GM12892 (cell line): ENCODE measurements around the gene WWC2.

ENCODE experiments used
- DNase-seq: peaks from one replicate; pipeline ENCODE4 v3.0.0; 2011; ENCODE audit not compliant: insufficient read length
- FAIRE-seq: peaks from 2 replicates; lab custom pipeline; 2011; peaks lifted over from hg19 to GRCh38; lab: Jason Lieb, UNC
- POLR2A ChIP-seq: IDR thresholded peaks from 2 replicates; pipeline ENCODE4 v1.6.1; 2011; ENCODE audit warnings: low read depth, low read length, control low read depth
- POLR2AphosphoS5 ChIP-seq: IDR thresholded peaks from 2 replicates; pipeline ENCODE4 v1.6.1; 2011; ENCODE audit warnings: low read depth, low read length, control low read depth
- TAF1 ChIP-seq: IDR thresholded peaks from 2 replicates; pipeline ENCODE4 v1.6.1; 2011; ENCODE audit warnings: low read depth, mild to moderate bottlenecking, control low read depth, low read length, borderline replicate concordance

WWC2 gene

GRCh38 chr4:183348136-183348535 is 249.1 kb downstream of the WWC2 start:
- no peak for TF ChIP-seq POLR2AphosphoS5
- no peak for TF ChIP-seq POLR2A
- no peak for TF ChIP-seq TAF1

GRCh38 chr4:183348706-183349659 is 249.9 kb downstream of the WWC2 start:
- no peak for FAIRE-seq

More at GRCh38 chr4:183348136-183348535, 249.1 kb downstream of the WWC2 start:
- FAIRE-seq = no peak
- DNase-seq = no peak

GRCh38 chr4:183349673-183350072 is 250.6 kb downstream of the WWC2 start:
- FAIRE-seq = no peak
- TF ChIP-seq POLR2AphosphoS5 = no peak
- no peak for TF ChIP-seq POLR2A
- no peak for TF ChIP-seq TAF1
- DNase-seq = no peak

More at GRCh38 chr4:183348706-183349659, 249.9 kb downstream of the WWC2 start:
- no peak for DNase-seq
- TF ChIP-seq POLR2A (no peak), POLR2AphosphoS5 (no peak), TAF1 (no peak)

- no peak for TF ChIP-seq POLR2A
- no peak for TF ChIP-seq POLR2AphosphoS5
- no peak for TF ChIP-seq TAF1
- DNase-seq (no peak), FAIRE-seq (no peak)
Observed at GRCh38 chr4:183350317-183351071, 251.4 kb downstream of the WWC2 start.

- TF ChIP-seq TAF1 (no peak), POLR2AphosphoS5 (no peak)
- DNase-seq (no peak), FAIRE-seq (no peak)
Observed at GRCh38 chr4:183352546-183352945, 253.5 kb downstream of the WWC2 start.

- TF ChIP-seq TAF1 = no peak
- no peak for TF ChIP-seq POLR2A
- TF ChIP-seq POLR2AphosphoS5 = no peak
- no peak for DNase-seq
- no peak for FAIRE-seq
Observed at GRCh38 chr4:183353557-183353956, 254.5 kb downstream of the WWC2 start.

- FAIRE-seq (no peak), DNase-seq (no peak)
- TF ChIP-seq TAF1 (no peak), POLR2AphosphoS5 (no peak), POLR2A (no peak)
Observed at GRCh38 chr4:183354219-183354618, 255.2 kb downstream of the WWC2 start.

- FAIRE-seq (no peak), DNase-seq (no peak)
- TF ChIP-seq POLR2AphosphoS5 (no peak), POLR2A (no peak), TAF1 (no peak)
Observed at GRCh38 chr4:183355405-183355804, 256.3 kb downstream of the WWC2 start.

- FAIRE-seq (no peak), DNase-seq (no peak)
- TF ChIP-seq TAF1 (no peak), POLR2AphosphoS5 (no peak), POLR2A (no peak)
Observed at GRCh38 chr4:183356173-183356830, 257.2 kb downstream of the WWC2 start.

GRCh38 chr4:183356931-183357675 is 258.0 kb downstream of the WWC2 start:
- FAIRE-seq (no peak), DNase-seq (no peak)
- TF ChIP-seq POLR2A (no peak), TAF1 (no peak), POLR2AphosphoS5 (no peak)

GRCh38 chr4:183358215-183358755 is 259.2 kb downstream of the WWC2 start:
- no peak for FAIRE-seq
- no peak for DNase-seq
- TF ChIP-seq POLR2A = no peak
- no peak for TF ChIP-seq TAF1
- TF ChIP-seq POLR2AphosphoS5 = no peak
